Astrocyte of the cerebellum (primary cell): ENCODE results near the gene RAI1.

Experiments used
- DNase-seq: peaks from one replicate; pipeline ENCODE4 v3.0.0-alpha.2; 2011; ENCODE audit warnings: low read depth
- H3K4me3 ChIP-seq: 2 replicates; pipeline ENCODE4 v1.5.1; 2011; ENCODE audit warnings: mild to moderate bottlenecking, low read depth, low read length, moderate library complexity
- CTCF ChIP-seq: IDR thresholded peaks from 2 replicates; pipeline ENCODE4 v1.5.1; 2012; ENCODE audit warnings: low read length, low read depth, moderate library complexity, mild to moderate bottlenecking; ENCODE audit errors: missing control alignments
- in situ Hi-C: cut with HindIII; loops from 2 replicates; pipeline ENCODE4 v1.10.0; 2017; ENCODE audit warnings: low sequenced_read_pairs

Gene RAI1

GRCh38 chr17:17783116-17783824 is 102.0 kb downstream of the RAI1 start:
- H3K4me3 ChIP-seq, result peak overlapping the region; percentile 37
- in situ Hi-C loops, result no loop called here
- TF ChIP-seq CTCF, result peak; percentile 1
- DNase-seq, result no peak

- peak overlapping the region; percentile 37 for H3K4me3 ChIP-seq
- in situ Hi-C loops, result no loop called here
- no peak for TF ChIP-seq CTCF
- peak; percentile 72 for DNase-seq
These were observed 102.8 kb downstream of the RAI1 start for GRCh38 chr17:17783825-17784656.

GRCh38 chr17:17784657-17785267 is 103.5 kb downstream of the RAI1 start:
- in situ Hi-C loops, result no loop called here
- peak; percentile 36 for TF ChIP-seq CTCF
- no peak overlapping the region for H3K4me3 ChIP-seq
- DNase-seq, result no peak

GRCh38 chr17:17785407-17785806 is 104.1 kb downstream of the RAI1 start:
- no peak for TF ChIP-seq CTCF
- in situ Hi-C loops, result no loop called here
- no peak for DNase-seq
- no peak overlapping the region for H3K4me3 ChIP-seq

GRCh38 chr17:17786998-17787397 is 105.7 kb downstream of the RAI1 start:
- in situ Hi-C loops, result no loop called here
- H3K4me3 ChIP-seq, result no peak overlapping the region
- TF ChIP-seq CTCF, result no peak
- DNase-seq, result no peak

- DNase-seq, result no peak
- no peak overlapping the region for H3K4me3 ChIP-seq
- no peak for TF ChIP-seq CTCF
- in situ Hi-C loops, result no loop called here
These were observed 106.3 kb downstream of the RAI1 start for GRCh38 chr17:17787568-17787967.
